Breast epithelium (tissue), 4 donors: ENCODE results near the gene CCDC24. TPM values are rescaled to one million over a fixed set of nuclear protein-coding genes. Genes with fewer than 3 reads are reported as not detected.

Source experiments
- DNase-seq, 2 donors: peaks; one replicate each; pipeline ENCODE4 v3.0.0-alpha.2; 2019; ENCODE audit warnings: low spot score in 2 of 2
- H3K27ac ChIP-seq, 2 donors: fragments of 200-600 bp; sonication (generic) in 1 of 2; one replicate each; pipeline ENCODE4 v1.5.1; 2016 to 2019; ENCODE audit warnings: mild to moderate bottlenecking in 1 of 2
- H3K27me3 ChIP-seq, 2 donors: fragments of 200-600 bp; sonication (generic) in 1 of 2; one replicate each; pipeline versions ENCODE4 v1.5.1 to v1.6.0; 2017 to 2019; ENCODE audit warnings: control low read depth in 1 of 2, mild to moderate bottlenecking in 1 of 2
- H3K36me3 ChIP-seq: fragments of 200-600 bp; one replicate; pipeline ENCODE4 v1.5.1; 2019
- H3K4me1 ChIP-seq, 2 donors: fragments of 200-600 bp; sonication (generic); one replicate each; pipeline ENCODE4 v1.5.1; 2016 to 2019; ENCODE audit warnings: control low read depth in 1 of 2
- H3K4me3 ChIP-seq, 3 donors: fragments of 200-600 bp; sonication (generic); 1 replicate in 2 of 3; 2 replicates in 1 of 3; pipeline ENCODE4 v1.5.1; 2016 to 2019; ENCODE audit warnings: mild to moderate bottlenecking in 3 of 3, moderate library complexity in 2 of 3
- H3K9me3 ChIP-seq, 2 donors: fragments of 200-600 bp; sonication (generic) in 1 of 2; one replicate each; pipeline ENCODE4 v1.5.1; 2016 to 2019; ENCODE audit warnings: control low read depth in 1 of 2
- CTCF ChIP-seq, 3 donors: fragments of 450-650 bp; IDR thresholded peaks; one replicate each; pipeline ENCODE4 v1.5.1; 2016 to 2017; ENCODE audit warnings: antibody characterized with exemption in 3 of 3, mild to moderate bottlenecking in 3 of 3, moderate library complexity in 3 of 3
- POLR2A ChIP-seq: fragments of 450-650 bp; IDR thresholded peaks from one replicate; pipeline ENCODE4 v1.6.1; 2016; ENCODE audit warnings: antibody characterized with exemption, mild to moderate bottlenecking, moderate library complexity
- POLR2AphosphoS5 ChIP-seq, 3 donors: sonication (generic); formaldehyde crosslinking; IDR thresholded peaks; one replicate each; pipeline ENCODE4 v1.6.1; 2017; ENCODE audit warnings: antibody characterized with exemption in 3 of 3
- intact Hi-C: fragments of 100-400 bp; cut with DNase I; formaldehyde crosslinking; loops from one replicate; pipeline ENCODE4 v1.15.1; 2023; ENCODE audit warnings: low total_unique reads
- total RNA-seq, 3 donors: library from RNA; depleted of rRNA; stranded (reverse); fragments of >200 nt; gene quantifications; one replicate each; pipeline ENCODE4 v1.1.0, GENCODE V29; 2016

The CCDC24 gene
- total RNA-seq, 3 donors from 2014 or later: 5.4 to 12.5 (median 12.3) TPM

- Histone ChIP-seq H3K36me3 (no peaks in the 10 kb centered on the region), H3K9me3 (no peaks in the 10 kb centered on the region), H3K4me3 (peak overlapping the region; percentile 76 to 85 (median 81)), H3K27ac (peak overlapping the region; percentile 61 to 72), H3K4me1 (peaks cover 0 to 18% of the 10 kb centered on the region in 2 donors), H3K27me3 (no peaks in the 10 kb centered on the region)
- intact Hi-C loops: loop anchor here (5.0 to 10.0 kb wide), 3 partner anchors 445 to 1642 kb away; partner anchors contain the start of genes FOXJ3 and PTPRF
- TF ChIP-seq POLR2A (no peak), CTCF (IDR thresholded peaks at IDR 0.05) (no peak), POLR2AphosphoS5 (IDR thresholded peaks at IDR 0.05) (peak in 1 of 3 donors; percentile 13)
- no peak for DNase-seq
Observed at GRCh38 chr1:43979528-43980254, 11.7 kb upstream of the CCDC24 start.

GRCh38 chr1:43980255-43981134 is 10.9 kb upstream of the CCDC24 start:
- H3K4me3 ChIP-seq: peak overlapping the region; percentile 76 to 85 (median 81)
- intact Hi-C loops: no loop called here
- no peaks in the 10 kb centered on the region for H3K27me3 ChIP-seq
- H3K4me1 ChIP-seq: peaks cover 0 to 18% of the 10 kb centered on the region in 2 donors
- H3K9me3 ChIP-seq: no peaks in the 10 kb centered on the region
- no peak for DNase-seq
- H3K36me3 ChIP-seq: no peaks in the 10 kb centered on the region
- TF ChIP-seq POLR2AphosphoS5 (IDR thresholded peaks at IDR 0.05) (no peak), CTCF (IDR thresholded peaks at IDR 0.05) (no peak), POLR2A (no peak)
- peak overlapping the region; percentile 61 to 72 for H3K27ac ChIP-seq

GRCh38 chr1:43981135-43981491 is 10.3 kb upstream of the CCDC24 start:
- TF ChIP-seq POLR2A (no peak), CTCF (IDR thresholded peaks at IDR 0.05) (no peak), POLR2AphosphoS5 (IDR thresholded peaks at IDR 0.05) (no peak)
- H3K9me3 ChIP-seq: no peaks in the 10 kb centered on the region
- intact Hi-C loops: no loop called here
- H3K27ac ChIP-seq: peak overlapping the region in 1 of 2 donors; percentile 61
- no peaks in the 10 kb centered on the region for H3K27me3 ChIP-seq
- H3K36me3 ChIP-seq: no peaks in the 10 kb centered on the region
- H3K4me3 ChIP-seq: peak overlapping the region in 1 of 3 donors; percentile 85
- no peak for DNase-seq
- H3K4me1 ChIP-seq: peaks cover 0 to 12% of the 10 kb centered on the region in 2 donors

GRCh38 chr1:43981636-43982035 is 9.8 kb upstream of the CCDC24 start:
- no peak overlapping the region for H3K4me3 ChIP-seq
- DNase-seq: no peak
- no peaks in the 10 kb centered on the region for H3K9me3 ChIP-seq
- no peaks in the 10 kb centered on the region for H3K27me3 ChIP-seq
- no peaks in the 10 kb centered on the region for H3K36me3 ChIP-seq
- TF ChIP-seq POLR2AphosphoS5 (IDR thresholded peaks at IDR 0.05): no peak
- TF ChIP-seq CTCF (IDR thresholded peaks at IDR 0.05): no peak
- no peak for TF ChIP-seq POLR2A
- H3K27ac ChIP-seq: no peak overlapping the region
- H3K4me1 ChIP-seq: peaks cover 0 to 9% of the 10 kb centered on the region in 2 donors
- intact Hi-C loops: no loop called here

- no peak overlapping the region for H3K4me3 ChIP-seq
- H3K36me3 ChIP-seq: no peaks in the 10 kb centered on the region
- H3K27me3 ChIP-seq: no peaks in the 10 kb centered on the region
- no peaks in the 10 kb centered on the region for H3K9me3 ChIP-seq
- TF ChIP-seq POLR2A (no peak), CTCF (IDR thresholded peaks at IDR 0.05) (no peak), POLR2AphosphoS5 (IDR thresholded peaks at IDR 0.05) (no peak)
- peaks cover 0 to 9% of the 10 kb centered on the region in 2 donors for H3K4me1 ChIP-seq
- intact Hi-C loops: no loop called here
- no peak for DNase-seq
- H3K27ac ChIP-seq: peak overlapping the region in 1 of 2 donors; percentile 5
Observed at GRCh38 chr1:43982241-43982640, 9.2 kb upstream of the CCDC24 start.
